ENCODE data around the gene WNK1. TPM values are rescaled to one million over a fixed set of nuclear protein-coding genes. Genes with fewer than 3 reads are reported as not detected.

The WNK1 gene
- total RNA-seq, 2 experiments from 2014 or later = 112 to 134 TPM

DNA sequence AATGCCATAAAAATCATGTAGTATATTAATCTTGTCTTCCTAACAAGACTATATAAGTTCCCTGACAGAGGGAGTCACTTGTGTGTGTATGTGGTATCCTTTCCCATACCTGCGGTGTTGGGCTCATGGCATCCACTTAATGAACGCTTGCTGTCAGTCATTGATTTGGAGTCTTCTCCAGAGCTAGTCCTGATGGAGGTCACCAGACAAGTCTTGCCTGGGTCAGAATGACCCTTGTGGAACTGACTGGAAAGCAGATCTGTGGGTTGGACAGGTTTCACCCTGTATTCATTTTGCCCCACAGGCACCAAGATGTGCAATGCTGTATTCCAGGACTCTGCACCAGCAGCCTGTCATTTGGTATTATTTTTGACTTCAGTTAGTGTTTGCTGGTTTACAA is 27.3 kb upstream of the WNK1 start:
- no peak for DNase-seq
- H3K4me3 Mint-ChIP-seq = no peak overlapping the region

DNA sequence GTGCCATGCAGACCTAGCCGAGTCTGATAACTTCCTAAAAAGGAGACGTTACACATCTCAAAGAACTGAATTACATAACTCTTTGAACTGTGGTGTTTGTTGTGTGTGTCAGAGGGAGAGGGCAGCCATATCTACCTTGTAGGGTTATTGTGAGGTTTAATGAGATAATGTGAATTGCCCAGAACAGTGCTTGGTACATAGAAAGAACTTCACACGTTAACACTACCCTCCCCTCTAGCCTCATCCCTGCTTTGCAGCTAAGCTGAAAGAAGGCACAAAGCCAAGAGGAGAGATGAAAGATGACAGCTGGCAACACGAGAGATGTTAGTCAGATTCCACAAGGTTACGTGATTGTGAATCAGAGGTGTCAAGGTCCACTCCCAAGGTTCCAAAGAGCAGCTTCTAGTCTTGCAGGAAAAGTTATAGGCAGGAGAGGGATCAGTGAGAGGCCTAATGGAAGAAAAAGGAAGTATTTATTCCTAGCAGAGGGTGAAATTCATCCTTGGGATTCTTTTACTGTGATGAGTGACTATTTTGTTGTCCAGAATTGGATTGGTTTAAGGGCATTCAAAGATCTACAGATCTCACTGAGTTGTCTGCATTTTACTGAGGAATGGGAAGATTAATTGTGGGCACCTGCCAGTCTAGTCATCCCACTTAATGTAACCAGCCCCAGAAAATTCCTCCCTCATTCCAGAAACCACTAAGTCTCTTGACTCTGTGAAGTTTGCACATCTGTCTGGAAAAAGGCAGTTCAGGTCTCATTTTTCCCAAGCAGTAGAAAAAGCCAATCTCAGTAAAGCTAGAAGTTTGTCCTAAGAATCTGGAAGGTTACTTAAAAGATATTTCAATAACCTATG is 25.9 kb upstream of the WNK1 start:
- Mint-ChIP-seq H3K36me3 (ENCODE audit: low read depth) (no peaks in the 10 kb centered on the region), H3K4me1 (ENCODE audit: low read depth) (peaks cover 83% of the 10 kb centered on the region), H3K4me3 (no peak overlapping the region), H3K27me3 (ENCODE audit: low read depth) (no peaks in the 10 kb centered on the region), H3K9me3 (peaks cover 8% of the 10 kb centered on the region), H3K27ac (peak overlapping the region; percentile 56)
- DNase-seq = peak; percentile 59
- CTCF ChIA-PET = interaction anchor here (1.1 to 3.9 kb wide), 3 partner anchors 14 to 53 kb away, joined by 3 to 28 read pairs (median 5); partner anchors contain the start of gene WNK1
- intact Hi-C loops (cut with micrococcal nuclease) = loop anchor here (1.0 kb wide), 2 partner anchors 13 to 25 kb away; no protein-coding TSS in a partner anchor

More for the DNA sequence above, 27.3 kb upstream of the WNK1 start:
- intact Hi-C loops (cut with micrococcal nuclease) = no loop called here
- Mint-ChIP-seq H3K27me3 (ENCODE audit: low read depth) (no peaks in the 10 kb centered on the region), H3K27ac (peak overlapping the region; percentile 26), H3K4me1 (ENCODE audit: low read depth) (peaks cover 85% of the 10 kb centered on the region), H3K9me3 (no peaks in the 10 kb centered on the region), H3K36me3 (ENCODE audit: low read depth) (no peaks in the 10 kb centered on the region)
- CTCF ChIA-PET = interaction anchor here (2.5 kb wide), 1 partner anchor 26 kb away, joined by 10 read pairs; no protein-coding TSS in a partner anchor

DNA sequence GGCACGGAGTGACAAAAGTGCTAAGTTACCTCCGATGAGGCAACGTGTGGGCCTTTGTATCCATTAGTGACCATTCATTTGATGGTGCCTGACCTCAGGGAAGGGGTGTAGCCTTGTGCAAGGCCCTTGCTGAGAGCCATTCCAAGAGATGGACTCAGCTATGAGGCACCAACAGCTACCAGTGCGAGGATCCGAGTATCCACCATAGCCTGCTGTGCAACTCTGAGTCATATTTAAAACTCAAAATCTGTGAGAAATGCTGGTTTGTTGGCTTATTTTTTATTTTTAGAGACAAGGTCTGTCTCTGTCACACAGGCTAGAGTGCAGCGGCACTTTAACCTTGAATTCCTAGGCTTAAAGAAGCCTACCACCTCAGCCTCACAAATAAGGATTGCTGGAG is 25.1 kb upstream of the WNK1 start:
- intact Hi-C loops (cut with micrococcal nuclease) = loop anchor here (1.0 kb wide), 1 partner anchor 24 kb away; no protein-coding TSS in a partner anchor
- Mint-ChIP-seq H3K36me3 (ENCODE audit: low read depth) (no peaks in the 10 kb centered on the region), H3K27ac (peak overlapping the region; percentile 50), H3K27me3 (ENCODE audit: low read depth) (no peaks in the 10 kb centered on the region), H3K9me3 (peaks cover 8% of the 10 kb centered on the region), H3K4me3 (no peak overlapping the region), H3K4me1 (ENCODE audit: low read depth) (peaks cover 75% of the 10 kb centered on the region)
- no peak for DNase-seq
- CTCF ChIA-PET = interaction anchor here (1.1 to 3.9 kb wide), 5 partner anchors 11 to 75 kb away, joined by 3 to 28 read pairs (median 5); partner anchors contain the start of gene WNK1

DNA sequence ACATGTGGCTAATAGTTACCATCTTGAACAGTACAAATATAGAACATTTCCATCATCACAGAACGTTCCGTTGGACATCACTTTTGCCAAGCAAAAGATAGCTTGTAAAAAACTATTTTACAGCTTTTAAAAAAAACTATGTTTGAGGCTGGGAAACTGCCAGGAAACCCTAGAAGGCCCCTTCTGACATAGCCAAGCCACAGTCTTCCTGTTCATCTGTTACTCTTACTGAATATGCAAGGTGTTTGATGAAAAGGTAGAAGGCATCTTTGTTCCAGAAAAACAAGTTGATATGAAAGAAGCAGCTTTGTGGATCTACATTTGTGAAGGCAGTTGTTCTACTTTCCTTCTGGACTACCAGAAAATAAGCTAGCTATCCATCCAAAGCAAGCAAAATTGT is 23.6 kb upstream of the WNK1 start:
- no peaks in the 10 kb centered on the region for H3K36me3 Mint-ChIP-seq (ENCODE audit: low read depth)
- H3K27me3 Mint-ChIP-seq (ENCODE audit: low read depth) = no peaks in the 10 kb centered on the region
- peaks cover 63% of the 10 kb centered on the region for H3K4me1 Mint-ChIP-seq (ENCODE audit: low read depth)
- DNase-seq = peak; percentile 66
- CTCF ChIA-PET = interaction anchor here (1.0 to 3.9 kb wide), 8 partner anchors 9 to 221 kb away, joined by 3 to 28 read pairs (median 5); partner anchors contain the start of genes RAD52 and WNK1
- no peak overlapping the region for H3K4me3 Mint-ChIP-seq
- peak overlapping the region; percentile 74 for H3K27ac Mint-ChIP-seq
- H3K9me3 Mint-ChIP-seq = peaks cover 8% of the 10 kb centered on the region
- intact Hi-C loops (cut with micrococcal nuclease) = loop anchor here (1.0 kb wide), 3 partner anchors 12 to 54 kb away; no protein-coding TSS in a partner anchor

DNA sequence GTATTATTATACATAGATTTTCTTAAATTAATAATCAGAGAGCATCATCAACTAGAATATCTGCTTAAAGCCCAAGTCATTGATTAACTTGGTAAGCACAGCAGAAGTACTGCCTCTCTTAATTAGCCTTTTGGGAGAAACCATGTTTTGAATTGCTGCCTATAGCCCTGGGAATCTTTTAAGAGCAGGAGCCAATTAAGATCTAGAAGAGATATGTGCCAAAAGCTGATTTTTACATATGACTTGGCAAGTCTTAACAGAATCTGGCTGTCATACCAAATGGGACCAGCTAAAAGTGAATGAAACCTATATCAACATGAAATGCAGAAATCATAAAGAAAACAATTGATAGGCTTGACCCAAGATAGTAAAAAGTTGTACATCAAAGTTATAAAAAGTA is 23.2 kb upstream of the WNK1 start:
- CTCF ChIA-PET = interaction anchor here (0.5 to 3.9 kb wide), 8 partner anchors 9 to 85 kb away, joined by 3 to 28 read pairs (median 5); partner anchors contain the start of gene WNK1
- Mint-ChIP-seq H3K27ac (peak overlapping the region; percentile 74), H3K27me3 (ENCODE audit: low read depth) (no peaks in the 10 kb centered on the region), H3K4me3 (no peak overlapping the region), H3K36me3 (ENCODE audit: low read depth) (no peaks in the 10 kb centered on the region), H3K9me3 (peaks cover 8% of the 10 kb centered on the region), H3K4me1 (ENCODE audit: low read depth) (peaks cover 59% of the 10 kb centered on the region)
- intact Hi-C loops (cut with micrococcal nuclease) = loop anchor here (1.0 kb wide), 2 partner anchors 14 to 55 kb away; no protein-coding TSS in a partner anchor
- no peak for DNase-seq

DNA sequence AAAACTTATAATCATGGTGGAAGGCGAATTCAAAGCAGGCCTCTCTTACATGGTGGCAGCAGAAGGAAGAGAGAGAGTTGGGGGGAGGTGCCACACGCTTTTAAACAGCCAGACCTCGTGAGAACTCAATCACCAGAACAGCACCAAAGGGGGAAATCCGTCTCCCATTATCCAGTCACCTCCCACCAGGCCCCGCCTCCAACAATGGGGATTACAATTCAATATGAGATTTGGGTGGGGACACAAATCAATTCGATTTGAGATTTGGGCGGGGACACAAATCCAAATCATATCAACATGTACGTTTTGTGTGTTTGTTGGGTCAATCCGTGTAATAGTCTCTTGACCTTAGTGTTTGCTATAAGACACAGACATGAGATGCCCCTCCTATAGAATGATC is 21.8 kb upstream of the WNK1 start:
- H3K27ac Mint-ChIP-seq = peak overlapping the region; percentile 53
- CTCF ChIA-PET = interaction anchor here (0.6 kb wide), 1 partner anchor 18 kb away, joined by 3 read pairs; no protein-coding TSS in a partner anchor
- intact Hi-C loops (cut with micrococcal nuclease) = no loop called here
- H3K4me3 Mint-ChIP-seq = no peak overlapping the region
- H3K36me3 Mint-ChIP-seq (ENCODE audit: low read depth) = no peaks in the 10 kb centered on the region
- DNase-seq = no peak
- peaks cover 45% of the 10 kb centered on the region for H3K4me1 Mint-ChIP-seq (ENCODE audit: low read depth)
- no peaks in the 10 kb centered on the region for H3K27me3 Mint-ChIP-seq (ENCODE audit: low read depth)
- H3K9me3 Mint-ChIP-seq = peaks cover 8% of the 10 kb centered on the region

DNA sequence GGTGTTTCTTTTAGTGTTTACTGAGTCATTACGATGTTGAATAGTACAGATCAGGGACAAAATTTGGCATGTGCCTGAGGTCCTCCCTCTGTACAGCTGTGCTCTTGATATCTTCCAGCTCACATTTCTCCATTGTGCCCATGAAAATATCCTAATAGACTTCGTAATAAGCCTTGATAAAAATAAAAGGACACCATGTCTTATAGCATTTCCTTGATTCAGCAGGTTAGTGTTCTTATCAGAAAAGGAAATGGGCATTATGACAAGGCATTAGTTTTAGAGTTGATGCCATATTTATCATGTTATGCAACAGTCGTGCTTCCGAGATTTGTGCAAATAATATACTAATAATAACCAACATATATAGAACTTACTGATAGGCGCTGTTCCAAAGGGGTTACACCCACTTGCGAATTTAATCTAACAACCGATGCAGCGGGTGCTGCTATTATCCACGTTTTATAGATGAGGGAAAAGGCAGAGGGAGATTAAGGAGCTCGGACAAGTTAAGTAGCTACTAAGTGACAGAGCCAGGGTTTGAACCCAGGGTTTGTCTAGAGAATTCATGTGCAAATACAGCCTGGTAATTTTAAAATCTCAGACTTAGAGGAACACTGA is 15.1 kb upstream of the WNK1 start:
- no peak overlapping the region for H3K27ac Mint-ChIP-seq
- no peak for DNase-seq
- H3K9me3 Mint-ChIP-seq = no peaks in the 10 kb centered on the region
- CTCF ChIA-PET = interaction anchor here (3.2 kb wide), 1 partner anchor 9 kb away, joined by 14 read pairs; no protein-coding TSS in a partner anchor
- intact Hi-C loops (cut with micrococcal nuclease) = no loop called here
- no peaks in the 10 kb centered on the region for H3K27me3 Mint-ChIP-seq (ENCODE audit: low read depth)
- peaks cover 4% of the 10 kb centered on the region for H3K4me1 Mint-ChIP-seq (ENCODE audit: low read depth)
- H3K36me3 Mint-ChIP-seq (ENCODE audit: low read depth) = no peaks in the 10 kb centered on the region
- H3K4me3 Mint-ChIP-seq = no peak overlapping the region

DNA sequence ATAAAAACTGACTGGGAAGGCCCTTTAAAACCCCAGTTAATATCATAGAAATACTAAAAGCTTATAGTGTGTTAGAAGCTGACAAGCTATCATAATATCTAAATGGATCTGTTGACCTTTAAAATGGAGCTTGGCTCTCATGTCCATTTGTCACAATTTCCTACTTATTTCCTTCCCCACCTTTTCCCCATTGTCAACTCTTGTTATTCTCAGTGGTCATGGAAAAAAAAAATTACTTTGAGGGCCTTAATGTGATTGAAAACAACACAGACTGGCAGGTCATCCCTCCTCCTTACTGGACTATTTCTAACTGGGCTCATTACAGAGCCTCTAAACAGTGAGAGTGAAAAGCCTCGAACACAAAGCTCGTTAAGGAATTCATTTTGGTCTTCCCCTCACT is 13.7 kb upstream of the WNK1 start:
- DNase-seq = no peak
- no peaks in the 10 kb centered on the region for H3K36me3 Mint-ChIP-seq (ENCODE audit: low read depth)
- no peak overlapping the region for H3K27ac Mint-ChIP-seq
- H3K4me1 Mint-ChIP-seq (ENCODE audit: low read depth) = peaks cover 11% of the 10 kb centered on the region
- intact Hi-C loops (cut with micrococcal nuclease) = no loop called here
- no peaks in the 10 kb centered on the region for H3K27me3 Mint-ChIP-seq (ENCODE audit: low read depth)
- H3K9me3 Mint-ChIP-seq = no peaks in the 10 kb centered on the region
- no peak overlapping the region for H3K4me3 Mint-ChIP-seq
- CTCF ChIA-PET = interaction anchor here (0.6 to 3.2 kb wide), 5 partner anchors 10 to 76 kb away, joined by 3 to 14 read pairs (median 4); no protein-coding TSS in a partner anchor

DNA sequence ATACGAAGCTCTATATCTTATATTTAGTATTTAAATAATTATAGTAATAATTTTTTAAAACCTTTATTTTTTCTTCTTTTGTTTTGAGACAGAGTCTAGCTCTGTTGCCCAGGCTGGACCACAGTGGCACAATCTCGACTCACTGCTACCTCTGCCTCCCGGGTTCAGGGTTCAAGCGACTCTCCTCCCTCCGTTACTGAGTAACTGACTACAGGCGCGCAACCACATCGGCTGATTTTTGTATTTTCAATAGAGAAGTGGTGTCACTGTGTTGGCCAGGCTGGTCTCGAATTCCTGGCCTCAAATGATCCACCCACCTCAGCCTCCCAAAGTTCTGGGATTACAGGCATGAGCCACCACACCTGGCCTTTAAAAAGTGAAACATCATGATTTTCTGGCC is 13.0 kb upstream of the WNK1 start:
- Mint-ChIP-seq H3K36me3 (ENCODE audit: low read depth) (no peaks in the 10 kb centered on the region), H3K4me3 (no peak overlapping the region), H3K27ac (no peak overlapping the region), H3K9me3 (no peaks in the 10 kb centered on the region), H3K4me1 (ENCODE audit: low read depth) (peaks cover 17% of the 10 kb centered on the region), H3K27me3 (ENCODE audit: low read depth) (no peaks in the 10 kb centered on the region)
- CTCF ChIA-PET = interaction anchor here (1.2 to 3.2 kb wide), 3 partner anchors 11 to 12 kb away, joined by 4 to 14 read pairs (median 8); no protein-coding TSS in a partner anchor
- no peak for DNase-seq
- intact Hi-C loops (cut with micrococcal nuclease) = no loop called here

DNA sequence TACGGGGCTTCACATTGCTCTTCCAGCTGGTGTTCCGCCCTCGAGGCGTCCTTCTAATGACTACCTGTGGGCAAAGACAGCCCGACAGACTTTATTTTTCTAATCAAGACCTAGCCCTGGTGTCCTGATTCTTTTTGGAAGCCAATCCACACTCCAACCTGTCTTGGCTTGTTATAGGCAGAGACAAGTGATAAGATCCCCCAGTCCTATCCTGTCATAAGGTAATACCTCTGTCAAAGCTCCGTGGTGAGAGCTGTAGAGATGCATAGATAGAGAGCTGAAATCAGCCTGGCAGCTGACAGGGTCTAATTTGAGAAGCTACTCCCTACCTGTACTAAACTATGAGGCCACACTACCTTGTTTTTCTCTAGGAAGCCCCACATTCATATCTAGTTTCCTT is 11.5 kb upstream of the WNK1 start:
- intact Hi-C loops (cut with micrococcal nuclease) = no loop called here
- no peak for DNase-seq

DNA sequence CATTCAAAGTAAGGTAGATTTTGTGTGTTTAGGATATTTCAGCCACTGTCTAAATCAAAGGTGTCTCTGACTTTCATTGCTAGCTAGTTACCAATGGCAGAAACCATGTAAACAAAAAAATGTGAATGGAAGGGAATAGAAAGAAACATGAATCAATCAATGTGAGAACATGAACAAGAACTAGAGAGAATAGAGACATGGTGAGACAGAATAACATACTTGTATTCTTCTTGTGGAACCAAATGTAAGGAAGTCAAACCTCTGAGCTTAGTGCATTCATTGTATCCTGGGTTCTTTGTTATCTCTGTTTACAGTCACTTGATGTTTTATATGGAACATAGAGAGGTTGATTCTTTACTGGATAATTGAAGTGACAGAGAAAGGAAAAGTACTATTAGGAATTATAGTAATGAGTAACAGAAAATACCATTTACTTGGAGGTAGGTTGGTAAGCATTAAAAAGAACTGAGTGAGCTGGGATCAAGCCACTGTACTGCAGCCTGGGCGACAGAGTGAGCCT is 2.6 kb upstream of the WNK1 start:
- no peak for DNase-seq
- Mint-ChIP-seq H3K4me1 (ENCODE audit: low read depth) (peaks cover 12% of the 10 kb centered on the region), H3K9me3 (no peaks in the 10 kb centered on the region), H3K27me3 (ENCODE audit: low read depth) (no peaks in the 10 kb centered on the region), H3K36me3 (ENCODE audit: low read depth) (peaks cover 13% of the 10 kb centered on the region), H3K27ac (peak overlapping the region; percentile 72), H3K4me3 (peak overlapping the region; percentile 46)
- intact Hi-C loops (cut with micrococcal nuclease) = loop anchor here (2.0 to 10.0 kb wide), 4 partner anchors 33 to 842 kb away; partner anchors contain the start of genes FBXL14 and KDM5A
- CTCF ChIA-PET = interaction anchor here (1.1 to 6.9 kb wide), 11 partner anchors 8 to 297 kb away, joined by 3 to 69 read pairs (median 16); no protein-coding TSS in a partner anchor

More for the DNA sequence above, 11.5 kb upstream of the WNK1 start:
- no peaks in the 10 kb centered on the region for H3K36me3 Mint-ChIP-seq (ENCODE audit: low read depth)
- H3K27ac Mint-ChIP-seq = no peak overlapping the region
- no peaks in the 10 kb centered on the region for H3K9me3 Mint-ChIP-seq
- peaks cover 19% of the 10 kb centered on the region for H3K4me1 Mint-ChIP-seq (ENCODE audit: low read depth)
- no peaks in the 10 kb centered on the region for H3K27me3 Mint-ChIP-seq (ENCODE audit: low read depth)
- no peak overlapping the region for H3K4me3 Mint-ChIP-seq
- CTCF ChIA-PET = interaction anchor here (0.7 to 2.1 kb wide), 3 partner anchors 10 to 14 kb away, joined by 3 to 8 read pairs (median 3); no protein-coding TSS in a partner anchor
